Uterus (tissue), 4 donors: ENCODE results near the gene MTX1. TPM values are rescaled to one million over a fixed set of nuclear protein-coding genes. Genes with fewer than 3 reads are reported as not detected.
"Not testable (repeated sequence)": the region's sequence is repeated elsewhere in the genome, so short reads cannot be mapped to it uniquely, and the experiment has no call there.

ENCODE experiments used
- DNase-seq, 2 donors: peaks; one replicate each; pipeline ENCODE4 v3.0.0-alpha.2; 2019 to 2020
- H3K27ac ChIP-seq, 2 donors: fragments of 200-600 bp; sonication (generic); 1 replicate in 1 of 2; 2 replicates in 1 of 2; pipeline ENCODE4 v1.5.1; 2016 to 2018
- H3K27me3 ChIP-seq, 2 donors: fragments of 200-600 bp; sonication (generic); one replicate each; pipeline ENCODE4 v1.5.1; 2018 to 2019; ENCODE audit warnings: control low read depth in 1 of 2
- H3K36me3 ChIP-seq, 2 donors: fragments of 200-600 bp; sonication (generic); one replicate each; pipeline ENCODE4 v1.5.1; 2019; ENCODE audit warnings: control low read depth in 1 of 2
- H3K4me1 ChIP-seq, 2 donors: fragments of 200-600 bp; sonication (generic); one replicate each; pipeline ENCODE4 v1.5.1; 2018 to 2019; ENCODE audit warnings: control low read depth in 1 of 2
- H3K4me3 ChIP-seq, 2 donors: fragments of 200-600 bp; sonication (generic); 1 replicate in 1 of 2; 2 replicates in 1 of 2; pipeline ENCODE4 v1.5.1; 2018 to 2019; ENCODE audit warnings: mild to moderate bottlenecking in 1 of 2
- H3K9me3 ChIP-seq, 2 donors: fragments of 200-600 bp; sonication (generic); one replicate each; pipeline ENCODE4 v1.5.1; 2019; ENCODE audit warnings: control low read depth in 1 of 2
- CTCF ChIP-seq, 4 experiments: fragments of 200-600 bp in 2 of 4; fragments of 450-650 bp in 2 of 4; sonication (generic) in 2 of 4; IDR thresholded peaks; one replicate each; pipeline ENCODE4 v1.5.1; 2016 to 2019; ENCODE audit warnings: antibody characterized with exemption in 4 of 4, mild to moderate bottlenecking in 2 of 4, moderate library complexity in 1 of 4
- POLR2A ChIP-seq, 2 donors: fragments of 450-650 bp; IDR thresholded peaks; one replicate each; pipeline ENCODE4 v1.6.1; 2016; ENCODE audit warnings: antibody characterized with exemption in 2 of 2, mild to moderate bottlenecking in 1 of 2, moderate library complexity in 1 of 2
- intact Hi-C: fragments of 100-400 bp; cut with DNase I; formaldehyde crosslinking; loops from one replicate; pipeline ENCODE4 v1.15.1; 2023; ENCODE audit warnings: low total_unique reads
- total RNA-seq, 4 donors: library from RNA; depleted of rRNA in 3 of 4; stranded (reverse); fragments of >200 nt in 3 of 4; gene quantifications; one replicate each; pipeline versions ENCODE4 v1.1.0 to v1.2.4, GENCODE V29; 2014 to 2023
- donor health status: DM: yes; HTN: yes; CAD: no.

MTX1 gene
- total RNA-seq, 4 donors from 2014 or later, result 9.7 to 62.4 (median 26.0) TPM

GRCh38 chr1:155166471-155167165 lies 41.9 kb upstream of the MTX1 start:
- Histone ChIP-seq H3K4me3 (no peak overlapping the region), H3K9me3 (no peaks in the 10 kb centered on the region), H3K27ac (peak overlapping the region; percentile 63 to 75), H3K4me1 (peaks cover 0 to 15% of the 10 kb centered on the region in 2 donors), H3K27me3 (no peaks in the 10 kb centered on the region), H3K36me3 (no peaks in the 10 kb centered on the region)
- DNase-seq, result peak in 1 of 2 donors; percentile 70
- TF ChIP-seq POLR2A (IDR thresholded peaks at IDR 0.05) (no peak), CTCF (IDR thresholded peaks at IDR 0.05) (no peak)
- intact Hi-C loops, result no loop called here

- Histone ChIP-seq H3K4me3 (no peak overlapping the region), H3K27ac (peak overlapping the region; percentile 63 to 75), H3K4me1 (peaks cover 0 to 19% of the 10 kb centered on the region in 2 donors), H3K36me3 (no peaks in the 10 kb centered on the region), H3K27me3 (no peaks in the 10 kb centered on the region), H3K9me3 (no peaks in the 10 kb centered on the region)
- peak; percentile 82 to 87 for DNase-seq
- TF ChIP-seq CTCF (IDR thresholded peaks at IDR 0.05) (peak; percentile 80 to 91 (median 86)), POLR2A (IDR thresholded peaks at IDR 0.05) (no peak)
- intact Hi-C loops, result no loop called here
Measured at GRCh38 chr1:155167166-155168104, 41.1 kb upstream of the MTX1 start.

GRCh38 chr1:155168105-155168445 lies 40.4 kb upstream of the MTX1 start:
- DNase-seq, H3K9me3 ChIP-seq, H3K4me3 ChIP-seq, H3K27me3 ChIP-seq, intact Hi-C loops, H3K36me3 ChIP-seq: not testable (repeated sequence)
- Histone ChIP-seq H3K4me1 (peaks cover 0 to 19% of the 10 kb centered on the region in 2 donors), H3K27ac (peak overlapping the region in 1 of 2 donors; percentile 42)

GRCh38 chr1:155168456-155169210 lies 39.9 kb upstream of the MTX1 start:
- H3K27me3 ChIP-seq, result no peaks in the 10 kb centered on the region
- no peak for DNase-seq
- no peak for TF ChIP-seq CTCF (IDR thresholded peaks at IDR 0.05)
- TF ChIP-seq POLR2A (IDR thresholded peaks at IDR 0.05), result no peak
- no peak overlapping the region for H3K27ac ChIP-seq
- H3K36me3 ChIP-seq, result no peaks in the 10 kb centered on the region
- no peaks in the 10 kb centered on the region for H3K9me3 ChIP-seq
- no peak overlapping the region for H3K4me3 ChIP-seq
- intact Hi-C loops, result no loop called here
- peaks cover 0 to 19% of the 10 kb centered on the region in 2 donors for H3K4me1 ChIP-seq

GRCh38 chr1:155169541-155169940 lies 39.0 kb upstream of the MTX1 start:
- intact Hi-C loops, result no loop called here
- H3K36me3 ChIP-seq, result no peaks in the 10 kb centered on the region

More at GRCh38 chr1:155169541-155169940, 39.0 kb upstream of the MTX1 start:
- H3K4me1 ChIP-seq, result peaks cover 0 to 19% of the 10 kb centered on the region in 2 donors
- TF ChIP-seq CTCF (IDR thresholded peaks at IDR 0.05), result no peak
- no peak for TF ChIP-seq POLR2A (IDR thresholded peaks at IDR 0.05)
- H3K4me3 ChIP-seq, result no peak overlapping the region
- H3K27ac ChIP-seq, result no peak overlapping the region
- H3K27me3 ChIP-seq, result no peaks in the 10 kb centered on the region
- DNase-seq, result no peak
- no peaks in the 10 kb centered on the region for H3K9me3 ChIP-seq
